GM12878 (cell line): ENCODE data around the gene EPHB1.

Experiments used
- CEBPB ChIP-seq, 2 experiments: fragments of 150-350 bp in 1 of 2; IDR thresholded peaks; 2 replicates each; pipeline ENCODE4 v1.6.1; 2012 to 2014; ENCODE audit warnings: low read depth in 2 of 2, low read length in 2 of 2, borderline replicate concordance in 1 of 2, inconsistent platforms in 1 of 2
- EP300 ChIP-seq, 2 experiments: fragments of 150-350 bp in 1 of 2; IDR thresholded peaks; 2 replicates each; pipeline ENCODE4 v1.6.1; 2011 to 2012; ENCODE audit warnings: low read depth in 2 of 2, low read length in 2 of 2, borderline replicate concordance in 1 of 2, improper control_type of control experiment in 1 of 2, inconsistent platforms in 1 of 2; ENCODE audit not compliant: control insufficient read depth in 1 of 2
- HDAC6 ChIP-seq: fragments of 200-600 bp; sonication (generic); IDR thresholded peaks from one replicate; pipeline ENCODE4 v1.8.0; 2017; ENCODE audit warnings: antibody characterized with exemption; ENCODE audit not compliant: unreplicated experiment
- POLR2AphosphoS2 ChIP-seq: IDR thresholded peaks from 2 replicates; pipeline ENCODE4 v1.6.1; 2011; ENCODE audit warnings: low read depth, mild to moderate bottlenecking, low read length, improper control_type of control experiment, moderate library complexity
- TARDBP ChIP-seq: IDR thresholded peaks from 2 replicates; pipeline ENCODE4 v1.6.1; 2016; ENCODE audit warnings: borderline replicate concordance

GRCh38 chr3:135077186-135077585, 282.1 kb downstream of the EPHB1 start:
- TF ChIP-seq CEBPB (IDR thresholded peaks at IDR 0.05; ENCODE audit: borderline replicate concordance in 1 of 2, low read depth in 2 of 2, low read length in 2 of 2) (no peak), POLR2AphosphoS2 (no peak), EP300 (IDR thresholded peaks at IDR 0.05; ENCODE audit: borderline replicate concordance in 1 of 2, control insufficient read depth in 1 of 2, low read depth in 2 of 2, low read length in 2 of 2) (no peak), HDAC6 (no peak), TARDBP (no peak)
